ENCODE results near the gene ZFP36L1.

Gene ZFP36L1

DNA sequence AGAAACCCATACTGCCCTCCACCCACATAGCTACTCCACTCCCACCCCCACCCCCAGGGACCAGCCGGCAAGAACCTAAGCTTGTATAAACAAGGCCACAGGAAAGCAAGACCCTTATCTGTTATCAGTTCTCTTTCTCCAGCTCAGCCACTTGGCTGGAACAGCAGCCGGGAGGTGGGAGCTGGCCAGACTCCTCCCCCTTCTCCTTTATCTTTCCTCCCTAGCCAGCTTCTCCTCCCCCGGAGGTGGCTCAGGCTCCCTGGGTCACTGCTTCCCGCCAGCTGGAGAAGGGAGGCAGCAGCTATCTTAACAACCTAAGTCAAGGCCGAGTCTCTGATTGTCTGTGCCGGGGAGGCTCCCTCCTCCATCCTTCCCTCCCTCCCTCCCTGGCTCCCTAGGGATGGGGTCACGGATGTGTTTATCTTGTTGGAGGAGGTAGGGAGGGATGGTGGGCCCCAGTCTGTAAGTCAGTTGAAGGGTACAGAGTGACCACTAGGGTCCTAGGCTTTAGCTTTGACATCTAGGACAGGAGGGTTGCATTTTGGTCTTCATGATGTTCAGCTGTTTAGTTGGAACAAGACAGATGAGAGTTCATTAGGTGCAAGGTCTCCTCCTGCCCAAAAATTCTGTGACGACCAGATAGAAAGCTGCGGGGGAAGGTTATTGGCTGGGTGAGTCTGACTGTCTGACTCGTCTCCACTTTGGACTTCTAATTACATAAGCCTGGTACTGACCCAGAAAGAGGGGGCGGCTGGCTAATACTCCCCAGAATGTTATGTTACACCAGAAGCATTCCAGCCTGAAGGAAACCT lies 29.7 kb downstream of the ZFP36L1 start:
- DNase-seq (ENCODE audit: low spot score), result no peak

DNA sequence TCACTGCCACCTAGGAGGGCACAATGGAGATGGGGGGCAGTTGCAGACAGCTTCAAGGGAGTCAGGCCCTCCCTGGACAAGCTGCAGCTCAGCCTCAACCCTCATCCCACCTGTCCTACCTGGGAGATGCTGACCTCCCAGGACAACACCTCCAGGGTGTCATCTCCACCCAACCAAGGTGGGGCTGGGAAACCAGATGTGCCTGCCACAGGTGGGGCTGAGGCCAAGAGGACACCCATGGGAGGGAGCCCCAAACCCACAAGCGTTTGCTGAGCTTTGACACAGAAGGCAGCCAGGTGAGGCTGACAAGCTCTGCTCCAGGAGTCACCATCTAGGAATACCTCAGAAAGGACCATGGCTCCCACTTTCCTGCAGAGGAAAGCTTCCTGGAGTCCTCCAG lies 31.5 kb downstream of the ZFP36L1 start:
- no peak for DNase-seq (ENCODE audit: low spot score)

DNA sequence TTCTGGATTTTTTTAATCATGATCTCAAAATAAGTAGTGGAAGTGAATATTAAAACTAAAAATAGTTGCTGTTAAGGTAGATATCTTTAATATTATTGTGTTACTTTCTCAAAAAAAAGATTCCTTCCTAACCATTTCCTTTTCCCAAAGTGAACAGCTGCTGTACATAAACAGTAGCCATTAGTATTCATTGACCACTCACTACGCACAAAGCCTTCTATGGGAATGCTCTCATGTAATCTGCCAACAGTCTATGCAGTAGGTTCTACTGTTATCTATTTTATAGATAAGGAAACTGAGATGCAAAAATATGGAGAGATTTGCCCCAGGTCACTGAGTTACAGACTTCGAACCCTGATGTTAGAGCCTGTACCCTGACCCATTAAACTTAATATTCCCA lies 32.1 kb downstream of the ZFP36L1 start:
- DNase-seq (ENCODE audit: low spot score), result no peak

DNA sequence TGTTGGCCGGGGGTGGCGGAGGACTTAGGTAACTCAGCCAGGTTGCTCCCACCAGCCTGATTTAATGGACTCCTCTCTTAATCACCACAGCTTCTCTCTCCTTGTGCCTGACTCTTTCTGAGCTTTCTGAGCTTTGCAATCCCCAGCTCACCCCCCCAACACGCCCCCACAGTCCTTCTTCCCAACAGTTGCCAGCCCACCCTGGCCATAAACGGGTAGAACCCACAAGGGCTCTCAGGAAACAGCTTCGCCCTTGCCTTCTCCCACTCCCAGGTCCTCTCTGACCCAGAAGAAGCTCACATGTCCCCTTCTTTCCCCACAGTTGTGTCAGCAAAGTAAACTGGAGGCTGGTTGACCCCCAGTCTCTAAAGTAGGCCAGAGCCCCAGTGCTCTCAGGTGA lies 32.9 kb downstream of the ZFP36L1 start:
- DNase-seq (ENCODE audit: low spot score), result no peak

DNA sequence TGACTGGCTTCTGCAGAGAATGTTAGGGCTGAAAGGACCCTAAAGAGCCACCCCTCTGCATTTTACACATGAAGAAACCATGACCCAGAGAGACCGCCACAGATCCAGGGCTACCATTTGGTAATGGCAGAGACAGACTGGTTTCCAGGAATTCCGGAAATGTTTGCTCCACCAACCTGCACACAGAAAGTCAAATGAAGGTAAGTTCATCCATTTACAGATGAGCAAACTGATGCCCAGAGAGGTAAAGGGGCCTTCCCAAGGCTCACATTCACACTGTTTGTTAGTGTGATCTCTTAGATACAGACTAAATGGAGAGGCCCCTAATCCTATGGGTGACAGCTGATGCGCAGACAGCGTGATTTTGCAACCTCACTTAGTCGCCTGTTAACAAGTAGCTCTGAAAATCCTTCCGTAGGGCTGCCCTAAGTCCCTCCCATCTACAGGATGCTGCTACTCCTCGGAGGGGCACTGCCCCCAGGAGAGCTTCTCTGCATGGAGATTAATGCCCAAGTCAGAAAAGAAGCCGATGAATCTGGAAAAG lies 33.8 kb downstream of the ZFP36L1 start:
- no peak for DNase-seq (ENCODE audit: low spot score)

DNA sequence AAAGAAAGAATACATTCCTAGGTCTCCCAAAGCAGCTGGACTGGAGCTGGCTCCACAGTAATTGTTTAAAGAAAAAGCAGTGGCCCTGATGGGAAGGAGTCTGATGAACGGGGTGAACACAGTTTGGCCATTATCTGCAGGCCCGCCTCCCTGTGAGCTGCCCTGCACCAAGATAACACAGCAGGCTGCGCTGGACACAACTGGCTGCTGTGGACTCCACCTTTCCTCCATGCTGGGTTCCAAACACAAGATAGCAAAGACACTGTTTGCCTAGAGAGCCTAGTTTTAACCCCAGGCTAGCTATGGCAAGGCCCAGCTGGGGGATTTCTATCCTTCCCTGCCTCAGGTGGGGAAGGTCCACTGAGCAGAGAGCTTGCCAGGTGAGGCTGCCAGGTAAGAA lies 34.6 kb downstream of the ZFP36L1 start:
- DNase-seq (ENCODE audit: low spot score), result no peak

DNA sequence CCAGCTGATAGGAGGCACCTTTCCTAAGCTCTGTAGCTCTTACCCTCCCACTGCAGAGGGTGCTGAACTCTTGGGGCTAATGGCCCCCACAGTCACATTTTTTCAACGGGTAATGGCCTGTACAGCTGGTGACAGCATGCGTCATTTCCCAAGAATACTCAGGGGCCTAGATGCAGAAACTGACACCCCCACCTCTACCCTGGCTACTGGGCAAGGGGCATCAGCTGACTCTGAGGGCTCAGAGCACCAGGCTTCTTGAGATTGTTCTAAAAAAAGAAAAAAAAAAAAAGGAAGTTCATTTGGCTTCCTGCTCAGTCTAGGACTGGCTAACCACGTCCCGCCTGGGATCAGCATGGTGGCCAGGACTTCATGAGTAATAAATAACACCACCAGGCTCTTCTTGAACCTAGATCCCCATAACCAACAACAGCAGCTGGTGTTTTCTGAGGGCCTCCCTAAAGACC lies 35.2 kb downstream of the ZFP36L1 start:
- no peak for DNase-seq (ENCODE audit: low spot score)

DNA sequence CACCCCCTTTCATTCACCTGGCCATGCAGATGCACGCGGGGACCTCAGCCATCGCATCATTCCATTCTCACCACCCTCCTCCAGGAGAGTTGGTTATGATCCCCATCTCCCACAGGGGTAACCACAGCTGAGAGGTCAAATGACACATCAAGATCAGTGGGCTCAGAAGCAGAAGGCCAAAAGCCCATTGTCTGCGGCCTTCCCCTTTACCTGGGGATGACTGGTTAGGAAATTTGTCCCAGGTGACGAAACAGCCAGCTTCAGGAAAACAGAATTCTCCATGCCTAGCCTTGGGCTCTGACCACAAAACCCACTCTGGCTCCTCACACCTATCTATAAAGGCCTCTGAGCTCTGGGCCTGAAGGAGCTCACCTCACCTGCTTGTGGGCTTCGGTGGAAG lies 36.1 kb downstream of the ZFP36L1 start:
- DNase-seq (ENCODE audit: low spot score), result no peak

DNA sequence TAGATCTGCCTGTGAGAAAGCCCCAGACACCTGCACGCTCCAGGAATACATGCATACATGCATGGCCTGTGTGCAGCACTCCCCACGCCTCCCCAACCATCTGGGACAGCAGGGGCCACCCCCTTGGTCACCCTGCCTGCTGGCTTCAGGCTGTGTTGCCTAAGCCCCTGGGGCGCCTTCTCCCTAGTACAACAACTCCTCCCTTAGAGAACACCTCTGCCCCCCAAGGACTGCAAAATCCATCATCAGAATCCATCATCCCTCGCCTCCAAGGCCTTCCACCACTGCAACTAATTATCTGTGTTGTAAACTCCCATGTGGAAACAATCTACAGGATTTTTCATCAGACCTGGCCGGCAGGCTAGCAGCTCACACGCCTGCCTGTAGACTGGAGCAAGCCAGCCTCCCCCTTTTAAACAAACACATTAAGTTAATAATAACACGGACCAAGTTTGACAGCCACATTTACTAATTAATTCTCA lies 36.8 kb downstream of the ZFP36L1 start:
- DNase-seq (ENCODE audit: low spot score), result no peak

DNA sequence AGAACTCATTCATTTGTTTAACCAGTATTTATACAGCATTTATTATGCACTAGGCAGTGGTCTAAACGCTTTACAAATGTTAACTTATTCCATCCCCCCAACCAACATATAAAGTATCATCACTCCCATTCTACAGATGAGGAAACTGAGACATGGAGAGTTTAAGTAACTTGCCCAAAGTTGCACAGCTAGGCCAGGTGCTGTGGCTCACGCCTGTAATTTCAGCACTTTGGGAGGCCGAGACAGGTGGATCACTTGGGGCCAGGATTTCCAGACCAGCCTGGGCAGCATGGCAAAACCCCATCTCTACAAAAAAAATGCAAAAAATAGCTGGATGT lies 37.9 kb downstream of the ZFP36L1 start:
- DNase-seq (ENCODE audit: low spot score), result no peak

DNA sequence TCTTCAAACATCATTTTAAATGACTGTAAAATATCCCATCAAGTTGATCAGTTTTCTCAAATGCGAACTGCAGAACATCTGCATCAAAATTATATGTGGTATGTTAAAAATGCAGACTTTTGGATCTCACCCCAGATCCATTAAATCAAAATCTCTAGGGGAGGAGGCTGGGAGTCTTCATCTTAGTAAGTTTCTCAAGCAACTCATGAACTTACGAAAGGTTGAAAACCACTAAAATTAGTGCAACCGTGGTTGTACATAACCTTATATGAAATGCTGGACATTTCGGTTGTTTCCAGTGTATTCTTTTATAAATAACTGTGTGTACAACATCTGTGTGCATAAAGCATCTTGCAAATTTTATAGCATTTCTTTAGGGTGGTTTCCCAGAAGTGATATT lies 39.2 kb downstream of the ZFP36L1 start:
- DNase-seq (ENCODE audit: low spot score), result no peak

DNA sequence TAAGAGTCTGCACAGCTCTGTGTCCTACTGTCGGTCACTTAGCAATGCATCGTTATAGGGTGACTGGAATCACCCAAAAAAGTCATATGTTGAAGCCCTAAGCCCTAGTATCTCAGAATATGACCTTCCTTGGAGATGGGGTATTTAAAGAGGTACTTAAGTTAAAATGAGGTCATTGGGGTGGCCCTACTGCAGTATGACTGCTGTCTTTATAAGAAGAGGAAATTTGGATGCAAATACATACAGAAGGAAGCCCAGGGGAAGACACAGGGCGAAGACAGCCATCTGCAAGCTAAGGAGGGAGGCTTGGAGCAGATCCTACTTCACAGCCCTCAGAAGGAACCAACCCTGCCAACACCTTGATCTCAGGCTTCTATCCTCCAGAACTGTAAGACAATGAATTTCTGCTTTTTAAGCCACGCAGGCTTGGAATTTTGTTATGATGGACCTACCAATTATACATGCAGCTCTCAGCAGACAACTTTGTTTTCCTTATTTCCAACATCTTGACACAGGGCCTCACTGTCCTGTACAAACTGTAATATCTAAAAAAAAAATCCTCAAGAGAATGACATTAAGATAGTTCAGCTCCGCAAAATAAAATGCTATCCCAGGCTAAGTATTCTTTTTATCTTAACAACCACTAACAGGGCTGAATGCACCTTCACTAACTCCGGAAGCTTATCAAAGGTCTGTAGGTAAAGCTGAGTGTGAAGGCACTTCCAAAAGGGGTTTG lies 40.4 kb downstream of the ZFP36L1 start:
- DNase-seq (ENCODE audit: low spot score), result no peak

DNA sequence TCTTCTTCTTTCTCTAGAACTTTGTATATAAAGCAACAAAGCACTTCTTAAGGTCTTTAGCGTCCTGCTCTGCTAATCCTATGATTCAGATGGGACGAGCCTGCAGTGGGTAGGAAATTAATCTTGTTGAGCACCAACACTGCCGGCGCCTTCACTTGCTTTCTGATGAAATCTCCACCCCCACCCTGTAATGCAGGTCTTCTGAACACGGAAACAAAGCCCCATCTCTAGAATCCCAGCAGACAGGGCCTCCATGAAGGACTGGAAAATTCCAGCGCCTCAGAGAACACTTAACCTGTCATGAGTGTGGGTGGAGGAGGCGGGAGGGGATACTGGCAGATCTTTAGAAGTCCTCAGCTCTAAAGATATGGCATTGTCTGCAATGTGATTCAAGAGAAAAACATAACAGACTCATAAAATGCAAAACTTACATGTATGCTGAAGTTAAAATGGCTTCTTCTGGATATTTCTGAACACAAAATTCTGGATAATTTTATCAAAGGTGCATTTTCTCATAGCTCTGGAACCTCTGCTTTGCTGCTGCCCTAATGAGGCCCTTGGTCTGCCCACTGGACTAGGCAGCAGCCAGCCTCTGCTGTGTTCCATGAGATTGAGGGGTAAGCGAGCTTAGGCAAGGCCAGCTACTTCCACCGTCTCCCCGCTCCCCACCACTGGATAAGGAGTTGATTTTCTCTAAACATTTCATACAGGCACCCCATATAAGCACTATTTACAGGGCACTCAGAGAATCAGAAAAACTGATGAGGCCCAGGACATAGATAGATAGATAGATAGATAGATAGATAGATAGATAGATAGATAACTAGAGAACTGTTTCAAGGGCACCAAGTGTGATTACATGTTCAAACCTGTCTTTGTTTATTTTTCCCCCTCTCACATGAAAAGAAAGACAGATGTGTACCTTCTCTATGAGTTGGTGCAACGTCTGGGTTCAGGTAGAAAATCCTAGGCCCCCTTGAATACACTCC lies 43.1 kb downstream of the ZFP36L1 start:
- no peak for DNase-seq (ENCODE audit: low spot score)

DNA sequence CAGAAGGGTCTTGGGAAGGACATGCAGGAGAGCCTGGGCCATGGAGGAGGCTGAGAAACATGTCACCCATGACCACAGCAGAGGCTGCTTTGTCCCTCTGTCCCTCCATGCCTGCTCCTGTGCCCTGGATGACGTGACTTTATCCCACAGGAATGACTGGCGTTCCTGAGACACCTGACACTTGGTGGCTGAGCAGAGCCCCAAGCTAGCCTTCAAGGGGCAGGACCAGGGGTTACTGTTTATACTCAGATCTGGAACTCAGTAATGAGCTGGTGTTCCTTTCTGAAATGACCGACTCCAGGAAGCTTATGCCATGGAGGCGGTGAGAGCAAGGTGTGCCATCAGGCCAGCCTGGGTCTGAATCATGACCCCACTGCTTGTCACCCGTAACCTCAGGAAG lies 44.2 kb downstream of the ZFP36L1 start:
- no peak for DNase-seq (ENCODE audit: low spot score)

DNA sequence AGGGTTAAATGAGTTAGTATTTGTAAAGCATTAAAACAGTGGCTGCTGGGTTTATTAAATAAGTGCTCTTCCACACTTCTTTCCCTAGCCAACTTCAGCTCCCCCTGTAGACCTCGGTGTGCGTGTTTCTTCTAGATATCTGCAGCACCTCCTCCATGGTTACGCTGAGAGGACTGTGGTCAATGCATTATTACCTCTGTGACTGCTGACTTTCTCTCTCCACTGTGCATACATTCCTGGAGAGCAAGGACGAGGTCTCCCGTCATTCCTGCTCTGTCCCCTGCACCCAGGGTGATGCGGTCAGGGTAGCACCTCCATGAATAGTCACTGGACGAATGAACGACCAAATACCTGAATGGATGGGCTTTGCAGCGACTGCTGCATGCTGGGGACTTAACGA lies 44.6 kb downstream of the ZFP36L1 start:
- DNase-seq (ENCODE audit: low spot score), result no peak

DNA sequence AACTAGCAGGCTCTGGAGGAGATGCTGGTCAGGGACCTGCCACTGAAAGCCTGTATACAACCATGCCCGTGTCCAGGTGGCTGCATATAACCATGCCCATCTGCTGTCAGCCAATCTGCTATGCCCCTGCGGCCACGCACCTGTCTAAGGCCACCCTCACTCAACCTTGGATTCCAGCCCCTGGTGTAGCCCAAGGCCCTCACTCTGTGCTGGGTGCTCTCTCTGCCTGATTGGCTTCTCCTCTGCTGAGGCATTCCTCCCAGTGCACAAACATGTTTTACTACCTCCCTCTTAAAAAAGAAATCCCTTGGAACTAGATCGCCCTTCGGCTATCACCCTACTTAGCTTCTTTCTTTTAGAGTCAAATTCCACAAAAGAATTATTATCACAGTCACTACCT lies 45.5 kb downstream of the ZFP36L1 start:
- no peak for DNase-seq (ENCODE audit: low spot score)

DNA sequence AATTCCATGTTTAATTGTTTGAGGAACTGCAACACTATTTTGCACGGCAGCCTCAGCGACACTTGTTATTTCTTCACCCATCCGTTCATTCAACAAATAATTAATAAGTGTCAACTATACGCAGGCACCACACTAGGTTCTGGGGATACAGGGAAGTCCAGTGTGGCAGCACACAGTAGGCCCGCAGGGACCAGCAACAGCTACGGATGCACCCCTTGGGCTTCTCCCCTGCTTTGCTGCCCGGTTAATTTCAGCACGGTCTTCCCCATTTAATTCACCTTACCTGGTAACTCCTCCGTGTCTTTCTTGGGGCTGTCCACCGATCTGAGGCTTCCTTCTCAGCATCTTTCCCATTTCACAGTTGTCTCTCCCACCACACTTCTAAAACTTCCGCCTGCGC lies 48.3 kb downstream of the ZFP36L1 start:
- no peak for DNase-seq (ENCODE audit: low spot score)

DNA sequence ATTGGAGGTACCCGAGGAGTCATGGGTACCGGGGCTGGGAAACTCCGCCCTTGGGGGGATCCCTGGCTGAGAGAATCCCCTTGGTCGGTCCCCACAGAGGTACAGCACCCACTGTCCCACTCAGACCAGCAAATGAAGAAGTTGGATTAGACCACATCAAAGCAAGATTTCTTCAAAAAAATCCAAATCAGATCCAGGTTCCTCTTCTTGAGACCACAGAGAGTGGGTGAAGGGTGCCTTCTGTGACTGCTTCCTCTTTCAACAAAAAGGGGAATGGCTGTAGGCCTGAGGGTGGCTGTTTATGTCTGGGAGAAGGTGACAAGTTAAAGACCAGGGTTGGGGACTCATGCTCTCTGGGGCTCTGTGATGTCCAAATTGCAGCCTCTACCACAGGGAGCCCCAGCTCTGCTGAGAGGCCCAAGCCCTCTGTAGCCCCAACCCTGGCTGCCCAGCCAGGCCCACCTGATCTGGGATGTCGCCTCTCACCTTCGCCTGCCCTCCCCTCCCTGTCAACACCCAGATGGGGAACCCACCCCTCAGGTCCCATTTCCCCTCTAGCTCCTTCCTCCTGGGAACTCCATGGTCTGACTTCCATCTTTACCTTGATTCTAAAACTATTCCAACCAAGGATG lies 50.9 kb downstream of the ZFP36L1 start:
- no peak for DNase-seq (ENCODE audit: low spot score)

DNA sequence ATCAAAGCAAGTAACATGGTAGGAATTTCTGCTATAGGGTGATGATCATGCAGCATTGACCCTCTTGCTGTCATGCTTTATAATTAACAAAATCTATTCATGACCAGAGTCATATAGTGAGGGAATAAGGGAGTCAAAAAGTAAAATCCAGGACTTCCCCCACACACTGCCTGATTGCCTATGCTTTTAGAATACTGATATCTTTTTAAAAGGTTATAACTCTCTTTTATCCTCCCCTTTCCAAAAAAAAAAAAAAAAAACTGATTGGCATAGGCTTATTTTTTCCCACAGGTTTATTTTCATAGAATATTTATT lies 51.4 kb downstream of the ZFP36L1 start:
- DNase-seq (ENCODE audit: low spot score), result no peak

DNA sequence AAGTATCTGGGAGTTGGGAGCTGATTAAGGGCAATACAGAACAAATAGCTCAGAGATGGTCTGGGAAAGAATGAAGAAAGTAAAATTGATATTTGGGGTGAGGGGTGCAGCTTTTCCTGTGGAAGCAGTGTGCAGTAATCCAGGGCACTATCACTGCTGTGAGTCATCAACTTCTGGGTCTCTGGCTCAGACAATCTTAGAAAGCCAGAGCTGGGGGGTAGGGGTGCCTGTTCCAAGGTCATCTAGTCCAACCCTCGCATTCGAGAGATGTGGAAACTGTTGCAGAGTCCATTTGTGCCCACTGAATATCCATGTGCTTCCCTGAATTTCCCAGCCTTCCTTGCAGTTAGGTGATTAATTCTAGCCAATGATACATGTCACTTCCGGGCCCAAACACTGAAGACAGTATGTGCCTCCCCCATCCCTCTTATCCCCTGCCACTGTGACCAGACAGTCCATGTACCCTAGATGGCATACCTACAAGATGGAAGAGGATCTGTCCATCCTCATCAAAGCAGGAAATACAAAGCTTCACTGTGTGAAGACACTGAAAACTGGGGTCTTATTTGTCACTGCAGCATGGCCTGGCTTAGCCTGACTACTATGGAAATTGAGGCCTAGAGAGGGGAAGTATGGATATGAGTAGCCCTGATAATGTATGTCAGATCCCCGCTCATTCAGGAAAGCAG lies 51.9 kb downstream of the ZFP36L1 start:
- DNase-seq (ENCODE audit: low spot score), result no peak

DNA sequence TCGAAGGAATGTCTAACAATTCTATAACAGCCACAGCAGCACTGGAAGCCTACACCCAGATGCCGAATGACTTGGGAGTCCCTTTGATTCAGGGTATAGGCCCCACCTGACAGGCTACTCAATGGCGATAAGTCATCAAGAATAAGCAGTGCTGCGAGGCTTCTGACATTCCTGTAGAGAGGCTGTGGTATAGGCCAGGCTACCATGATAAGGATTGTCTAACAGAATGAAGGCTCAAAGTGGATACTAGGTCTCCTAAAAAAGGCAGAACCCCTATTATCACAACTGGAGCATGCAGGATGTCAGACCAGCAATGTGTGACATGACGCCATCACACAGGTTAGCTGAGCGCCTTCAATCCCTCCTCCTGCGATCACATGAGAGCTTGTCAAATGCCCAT lies 53.2 kb downstream of the ZFP36L1 start:
- no peak for DNase-seq (ENCODE audit: low spot score)

Measured in activated CD4-positive, alpha-beta T cell treated with anti-CD3 and anti-CD28 coated beads, Interleukin-2, Interleukin-4, amounts not matched to agents 100 ng/mL and 50 ng/mL, durations not matched to agents 16 hours and 8 hours (primary cell).